HCEC 1CT (cell line): ENCODE data around the gene NUSAP1.
A peak's percentile ranks its signal among the peaks of the same experiment; 100 is the strongest.
"Not testable (repeated sequence)": the region's sequence is repeated elsewhere in the genome, so short reads cannot be mapped to it uniquely, and the experiment has no call there.

Experiments used
- DNase-seq: peaks from one replicate; pipeline ENCODE4 v3.0.0-alpha.2; 2017

NUSAP1 gene

GRCh38 chr15:41332194-41333025 lies at the start of gene NUSAP1, which contains the start of gene OIP5:
NUSAP1 (plus strand) TSS chr15:41332881; CDS start chr15:41332958, 77 bp downstream.
OIP5 (minus strand) TSS chr15:41332591; CDS start chr15:41332561, 30 bp downstream.
- DNase-seq: peak; percentile 100

DNA sequence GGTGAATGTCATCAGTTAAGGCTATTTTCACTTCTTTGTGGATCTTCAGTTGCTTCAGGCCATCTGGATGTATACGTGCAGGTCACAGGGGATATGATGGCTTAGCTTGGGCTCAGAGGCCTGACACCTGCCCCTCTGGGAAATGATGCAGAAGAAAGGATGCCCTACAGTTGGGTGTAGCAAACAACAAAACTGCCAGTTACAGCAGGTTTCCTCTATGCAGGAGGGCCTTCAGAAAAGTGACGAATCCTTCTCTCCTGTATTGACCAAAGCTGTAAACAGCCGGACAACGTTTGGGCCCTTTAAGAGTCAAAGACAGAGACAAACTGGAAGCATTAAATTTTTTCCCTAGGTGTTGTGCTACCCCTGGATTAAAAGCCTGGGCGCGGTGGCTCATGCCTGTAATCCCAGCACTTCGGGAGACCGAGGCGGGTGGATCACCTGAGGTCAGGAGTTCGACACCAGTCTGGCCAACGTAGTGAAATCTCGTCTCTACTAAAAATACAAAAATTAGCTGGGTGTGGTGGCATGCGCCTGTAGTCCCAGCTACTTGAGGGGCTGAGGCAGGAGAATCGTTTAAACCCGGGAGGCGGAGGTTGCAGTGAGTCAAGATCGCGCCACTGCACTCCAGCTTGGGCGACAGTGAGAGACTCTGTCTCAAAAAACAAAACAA lies 49.6 kb upstream of the NUSAP1 start:
- not testable (repeated sequence) for DNase-seq

DNA sequence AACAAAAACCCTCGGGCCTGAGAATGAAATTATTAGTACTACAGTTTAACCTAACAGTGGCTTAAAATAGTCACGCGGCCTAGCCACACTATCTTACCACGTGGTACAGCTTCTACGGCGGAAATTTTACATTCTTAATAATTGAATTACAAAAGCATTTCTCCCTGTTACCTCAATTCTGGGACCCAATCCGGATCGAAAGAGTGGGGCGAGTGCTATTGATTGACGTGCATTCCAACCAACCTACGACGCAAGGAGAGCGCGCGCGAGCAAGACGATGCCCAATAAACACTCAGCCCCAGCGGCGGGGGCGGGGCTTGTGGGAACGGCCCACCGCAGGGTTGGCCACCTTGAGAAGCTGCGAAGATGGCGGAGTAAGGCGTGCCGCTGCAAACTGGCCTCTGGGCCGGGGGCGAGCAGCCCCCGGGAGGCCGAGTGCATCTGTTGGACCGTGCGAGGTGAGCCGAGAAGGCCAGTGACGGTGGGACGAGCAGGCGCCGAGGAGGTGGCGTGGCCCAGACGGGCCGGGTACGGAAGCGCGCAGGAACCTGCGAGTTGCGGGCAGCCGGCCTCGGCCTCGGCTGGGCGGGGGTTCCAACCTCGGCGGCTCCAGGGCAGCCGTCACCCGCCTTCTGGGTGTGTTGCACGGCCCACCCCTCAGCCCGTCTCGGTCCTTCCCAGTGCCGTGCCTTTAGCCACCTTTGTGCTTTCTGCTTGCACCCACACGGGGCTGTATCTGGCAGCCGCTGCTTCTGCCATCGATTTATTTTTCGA lies 48.8 kb upstream of the NUSAP1 start:
- DNase-seq: peak; percentile 98

GRCh38 chr15:41284427-41285177 lies 48.1 kb upstream of the NUSAP1 start:
- DNase-seq: peak; percentile 3

GRCh38 chr15:41285285-41285684 lies 47.4 kb upstream of the NUSAP1 start:
- no peak for DNase-seq

GRCh38 chr15:41286665-41287333 lies 45.9 kb upstream of the NUSAP1 start:
- peak; percentile 69 for DNase-seq

- DNase-seq: no peak
Observed at GRCh38 chr15:41288464-41288863, 44.2 kb upstream of the NUSAP1 start.

DNA sequence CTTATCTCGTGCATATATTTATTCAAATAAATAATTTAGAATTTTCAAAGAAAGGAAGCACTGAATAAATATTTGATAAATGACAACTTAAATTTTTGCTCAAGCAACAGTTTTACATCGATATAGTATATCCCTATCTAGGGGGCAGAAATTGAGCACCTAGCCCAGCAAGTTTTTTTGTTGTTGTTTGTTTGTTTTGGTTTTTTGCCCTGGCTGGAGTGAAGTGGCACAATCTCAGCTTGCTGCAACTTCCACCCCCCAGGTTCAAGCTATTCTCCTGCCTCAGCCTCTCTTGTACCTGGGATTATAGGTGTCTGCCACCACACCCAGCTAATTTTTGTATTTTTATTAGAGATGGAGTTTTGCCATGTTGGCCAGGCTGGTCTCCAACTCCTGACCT lies 42.7 kb upstream of the NUSAP1 start:
- DNase-seq: no peak

DNA sequence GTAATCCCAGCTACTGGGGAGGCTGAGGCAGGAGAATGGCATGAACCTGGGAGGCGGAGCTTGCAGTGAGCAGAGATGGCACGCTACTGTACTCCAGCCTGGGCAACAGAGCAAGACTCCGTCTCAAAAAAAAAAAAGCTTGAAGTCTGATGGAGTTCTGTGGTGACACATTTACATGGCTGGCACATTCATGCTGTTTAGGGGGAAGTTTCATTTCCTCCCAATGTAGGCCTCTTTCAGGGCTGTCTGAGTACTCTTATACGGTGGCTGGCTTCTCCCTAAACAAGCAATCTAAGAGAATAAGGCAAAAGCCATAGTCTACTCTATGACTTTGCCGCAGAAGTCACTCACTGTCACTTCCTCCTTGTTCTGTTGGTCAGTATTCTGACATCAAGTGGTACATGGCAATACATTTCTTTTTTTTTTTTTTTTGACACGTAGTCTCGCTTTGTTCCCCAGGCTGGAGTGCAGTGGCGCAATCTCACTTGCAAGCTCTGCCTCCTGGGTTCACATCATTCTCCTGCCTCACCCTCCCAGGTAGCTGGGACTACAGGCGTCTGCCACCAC lies 41.5 kb upstream of the NUSAP1 start:
- DNase-seq: no peak

GRCh38 chr15:41292521-41292920 lies 40.2 kb upstream of the NUSAP1 start:
- no peak for DNase-seq

DNA sequence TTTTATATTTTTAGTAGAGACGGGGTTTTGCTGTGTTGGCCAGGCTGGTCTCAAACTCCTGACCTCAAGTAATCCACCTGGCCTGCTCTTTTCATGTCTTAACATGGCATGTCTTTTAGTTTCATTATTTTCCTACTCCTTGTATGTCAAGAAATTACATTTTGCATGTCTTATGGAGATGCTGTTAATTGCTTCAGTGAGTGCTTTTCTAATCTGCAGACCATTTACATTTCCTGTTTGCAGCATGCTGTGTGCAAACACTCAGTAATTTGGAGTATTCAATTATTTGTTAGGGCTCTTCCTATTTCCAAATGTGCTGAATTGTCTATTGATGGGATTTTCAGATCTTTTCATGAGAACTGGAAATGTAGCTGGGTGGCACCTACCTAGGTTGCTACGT lies 31.5 kb upstream of the NUSAP1 start:
- not testable (repeated sequence) for DNase-seq

DNA sequence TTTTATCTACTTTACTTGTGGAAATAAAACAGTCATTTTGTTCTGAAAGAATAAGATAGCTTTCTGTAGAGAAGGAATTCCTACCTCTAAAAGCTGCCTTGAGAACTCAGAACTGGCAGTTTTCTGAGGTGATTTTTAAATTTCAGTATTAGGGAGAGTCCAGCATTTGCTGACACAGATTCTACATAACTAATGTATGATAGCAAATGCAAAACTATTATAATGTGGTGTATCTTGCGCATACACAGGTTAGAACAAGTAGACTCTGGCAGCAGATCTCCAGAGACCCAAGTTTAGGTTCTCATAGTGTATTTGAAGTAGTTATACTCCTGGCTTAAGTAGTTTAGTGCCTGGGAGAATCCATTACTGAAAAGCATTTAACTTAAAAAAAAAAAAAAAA lies 31.1 kb upstream of the NUSAP1 start:
- DNase-seq: no peak

- DNase-seq: no peak
Observed at GRCh38 chr15:41304149-41304770, 28.4 kb upstream of the NUSAP1 start.

DNA sequence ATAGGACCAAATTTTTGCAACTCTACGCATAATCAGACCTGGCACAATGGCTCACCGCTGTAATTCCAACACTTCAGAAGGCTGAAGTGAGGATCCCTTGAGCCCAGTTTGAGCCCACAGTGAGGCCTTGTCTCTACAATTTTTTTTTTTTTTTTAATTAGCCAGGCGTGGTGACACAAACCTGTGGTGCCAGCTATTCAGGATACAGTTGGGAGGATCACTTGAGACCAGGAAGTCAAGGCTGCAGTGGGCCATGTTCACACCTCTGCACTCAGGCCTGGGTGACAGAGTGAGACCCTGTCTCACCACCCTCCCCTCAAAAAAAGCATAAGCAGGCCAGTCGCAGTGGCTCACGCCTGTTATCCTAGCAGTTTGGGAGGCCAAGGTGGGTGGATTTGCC lies 25.0 kb upstream of the NUSAP1 start:
- DNase-seq: no peak

DNA sequence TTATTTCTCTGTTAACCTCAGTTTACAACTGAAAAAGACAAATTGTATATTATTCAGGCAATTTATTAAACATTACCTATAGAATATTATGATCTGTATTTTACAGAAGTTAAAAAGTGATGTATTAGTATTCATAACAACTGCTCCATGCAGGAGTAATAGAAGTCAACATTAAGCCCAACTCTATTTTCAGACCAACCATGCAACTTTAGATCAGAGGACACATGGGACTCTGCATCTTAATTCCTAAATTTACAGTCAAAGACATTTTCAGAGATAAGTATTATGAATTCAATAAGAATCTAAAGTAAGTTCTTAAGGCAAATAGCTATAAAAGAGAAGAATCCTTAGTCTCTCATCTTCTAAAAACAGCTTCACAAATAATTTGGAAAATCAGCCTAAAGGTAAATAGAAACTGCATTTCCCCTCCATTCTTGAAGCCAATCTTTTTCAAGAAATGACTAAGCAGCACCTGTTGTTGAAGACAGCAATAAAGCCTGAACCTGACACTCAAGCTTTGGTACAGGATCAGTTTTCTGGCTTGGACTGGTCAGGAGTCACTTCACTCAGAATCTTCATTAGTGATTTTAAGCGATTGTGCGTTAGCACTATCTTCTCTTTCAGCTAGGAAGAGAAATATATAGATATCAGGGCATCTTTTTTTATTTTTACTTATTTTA lies 23.3 kb upstream of the NUSAP1 start:
- no peak for DNase-seq

DNA sequence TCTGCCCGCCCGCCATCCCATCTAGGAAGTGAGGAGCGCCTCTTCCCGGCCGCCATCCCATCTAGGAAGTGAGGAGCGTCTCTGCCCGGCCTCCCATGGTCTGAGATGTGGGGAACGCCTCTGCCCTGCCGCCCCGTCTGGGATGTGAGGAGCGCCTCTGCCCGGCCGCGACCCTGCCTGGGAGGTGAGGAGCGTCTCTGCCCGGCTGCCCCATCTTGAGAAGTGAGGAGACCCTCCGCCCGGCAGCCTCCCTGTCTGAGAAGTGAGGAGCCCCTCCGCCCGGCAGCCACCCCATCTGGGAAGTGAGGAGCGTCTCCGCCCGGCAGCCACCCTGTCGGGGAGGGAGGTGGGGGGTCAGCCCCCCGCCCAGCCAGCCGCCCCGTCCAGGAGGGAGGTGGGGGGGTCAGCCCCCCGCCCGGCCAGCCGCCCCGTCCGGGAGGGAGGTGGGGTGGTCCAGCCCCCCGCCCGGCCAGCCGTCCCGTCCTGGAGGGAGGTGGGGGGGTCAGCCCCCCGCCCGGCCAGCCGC lies 11.8 kb upstream of the NUSAP1 start:
- not testable (repeated sequence) for DNase-seq

DNA sequence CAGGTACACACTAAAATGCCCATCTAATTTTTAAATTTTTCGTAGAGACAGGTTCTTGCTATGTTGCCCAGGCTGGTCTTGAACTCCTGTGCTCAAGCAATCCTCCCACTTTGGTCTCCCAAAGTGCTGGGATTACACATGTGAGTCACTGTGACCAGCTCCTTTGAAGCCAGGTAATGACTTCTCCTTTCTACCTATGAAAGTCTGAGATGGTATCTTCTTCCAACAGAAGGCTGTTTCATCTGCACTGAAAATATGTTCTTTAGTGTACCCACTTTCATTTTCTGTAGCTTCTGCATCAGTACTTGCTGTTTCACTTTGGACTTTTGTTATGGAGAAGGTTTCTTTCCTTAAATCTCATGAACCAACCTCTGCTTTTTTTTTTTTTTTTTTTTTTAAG lies 9.1 kb upstream of the NUSAP1 start:
- DNase-seq: no peak

DNA sequence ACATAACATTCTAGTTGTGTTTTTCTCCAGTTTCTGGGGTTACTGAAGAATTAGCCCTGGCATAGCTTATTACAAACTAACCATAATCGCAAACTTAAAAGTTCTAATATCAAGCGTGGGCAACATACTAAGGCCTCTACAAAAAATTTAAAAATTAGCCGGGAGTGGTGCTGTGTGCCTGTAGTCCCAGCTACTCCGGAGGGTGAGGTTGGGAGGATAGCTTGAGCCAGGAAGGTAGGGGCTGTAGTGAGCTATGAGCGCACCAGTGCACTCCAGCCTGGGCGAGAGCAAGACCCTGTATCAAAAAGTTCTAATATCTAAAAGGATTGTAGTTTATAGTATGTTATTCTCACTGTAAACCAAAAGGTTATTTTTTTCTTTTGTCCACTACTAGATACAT lies 1.4 kb upstream of the NUSAP1 start:
- no peak for DNase-seq

- peak; percentile 58 for DNase-seq
Observed at GRCh38 chr15:41331833-41332193, 868 bp upstream of the NUSAP1 start.

GRCh38 chr15:41333026-41333562 lies 413 bp downstream of the NUSAP1 start:
- no peak for DNase-seq
